ENCODE measurements around the gene AIFM2. TPM values are rescaled to one million over a fixed set of nuclear protein-coding genes. Genes with fewer than 3 reads are reported as not detected.

The AIFM2 gene
- total RNA-seq, 4 donors from 2014 or later = 13.3 to 21.8 (median 17.2) TPM

Other genes starting within 250 kb of the AIFM2 start
- gene MACROH2A2, start 80.0 kb downstream of the AIFM2 start, total RNA-seq = 10 to 100 TPM in 3 of 4 donors, 1 to 10 TPM in 1; 6.2 to 17.8 (median 15.4) TPM
- 10 to 100 TPM in 2 of 4 donors, 1 to 10 TPM in 2; 6.0 to 12.2 (median 9.3) TPM for gene TYSND1, start 13.9 kb upstream of the AIFM2 start, total RNA-seq
- gene SAR1A, start 37.7 kb upstream of the AIFM2 start, total RNA-seq = 10 to 100 TPM; 73.6 to 87.6 (median 80.5) TPM
- 100 to 1,000 TPM in 1 of 4 donors, 10 to 100 TPM in 3; 72.6 to 105 (median 82.2) TPM for gene PPA1, start 100.6 kb upstream of the AIFM2 start, total RNA-seq
- gene NPFFR1, start 151.2 kb upstream of the AIFM2 start, total RNA-seq = not detected
- gene LRRC20, start 249.8 kb upstream of the AIFM2 start, total RNA-seq = 10 to 100 TPM in 3 of 4 donors, 1 to 10 TPM in 1; 6.6 to 17.0 (median 13.4) TPM